PC-3 (cell line): ENCODE results near the gene NDE1.

Experiments
- CTCF ChIP-seq: fragments of 300-600 bp; sonication (generic); conservative IDR thresholded peaks from 2 replicates; pipeline ENCODE4 v1.5.1; 2017; ENCODE audit warnings: antibody characterized with exemption, low read depth, mild to moderate bottlenecking, low read length
- EZH2 ChIP-seq: fragments of 300-600 bp; sonication (generic); IDR thresholded peaks from one replicate; pipeline ENCODE4 v1.6.1; 2017; ENCODE audit warnings: antibody characterized with exemption, mild to moderate bottlenecking, low read length; ENCODE audit not compliant: unreplicated experiment
- EZH2phosphoT487 ChIP-seq: fragments of 300-600 bp; sonication (generic); IDR thresholded peaks from 2 replicates; pipeline ENCODE4 v1.6.1; 2018; ENCODE audit warnings: mild to moderate bottlenecking, antibody characterized with exemption, low read length, borderline replicate concordance

- no peak for TF ChIP-seq CTCF
- no peak for TF ChIP-seq EZH2
- TF ChIP-seq EZH2phosphoT487: no peak
Observed at GRCh38 chr16:15721018-15721417, 71.0 kb downstream of the NDE1 start.
